OCI-LY1 (cell line): ENCODE measurements around the gene HIVEP2.

Experiments used
- CTCF ChIP-seq: fragments of 200-600 bp; sonication (generic), shearing (Covaris generic); IDR thresholded peaks from 2 replicates; pipeline ENCODE4 v1.5.1; 2017; ENCODE audit warnings: mild to moderate bottlenecking, antibody characterized with exemption, low read length, moderate library complexity, mixed read lengths
- EZH2 ChIP-seq: fragments of 200-600 bp; sonication (generic), shearing (Covaris generic); IDR thresholded peaks from 2 replicates; pipeline ENCODE4 v1.8.0; 2017; ENCODE audit warnings: borderline replicate concordance, mixed run types, mild to moderate bottlenecking, antibody characterized with exemption, low read length, moderate library complexity, mixed read lengths

GRCh38 chr6:142752348-142752747, 192.6 kb downstream of the HIVEP2 start:
- TF ChIP-seq CTCF (no peak), EZH2 (no peak)
